ENCODE measurements around the gene SIGLEC8. TPM values are rescaled to one million over a fixed set of nuclear protein-coding genes. Genes with fewer than 3 reads are reported as not detected.
"Not testable (repeated sequence)": the region's sequence is repeated elsewhere in the genome, so short reads cannot be mapped to it uniquely, and the experiment has no call there.

Gene SIGLEC8
- total RNA-seq, 3 donors from 2014 or later, result 0.46 to 2.0 (median 1.5) TPM

DNA sequence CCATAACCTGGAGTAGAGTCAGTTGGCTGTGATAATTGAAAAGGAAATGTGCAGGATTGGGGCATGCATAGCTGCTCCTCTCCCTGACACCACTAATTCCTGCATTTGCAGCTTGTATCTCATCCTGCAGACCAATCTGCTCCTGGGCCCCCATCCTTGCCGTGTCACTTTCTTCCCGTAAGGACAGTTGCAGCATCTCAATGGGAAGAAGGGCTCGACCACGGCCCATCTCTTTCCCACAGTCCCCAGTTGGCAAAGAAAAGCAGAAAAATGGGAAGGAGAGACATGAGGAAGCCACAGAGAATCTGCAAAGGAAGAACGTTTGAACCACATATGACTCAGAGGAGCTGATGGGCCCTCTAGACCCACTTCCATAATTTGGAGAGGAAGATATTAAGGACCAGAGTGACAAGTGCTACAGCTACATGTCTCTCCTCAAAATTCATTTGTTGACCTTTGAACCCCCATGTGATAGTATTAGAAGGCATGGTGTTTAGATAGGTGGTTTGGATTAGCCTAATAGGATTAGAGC, 45.1 kb upstream of the SIGLEC8 start:
- Histone ChIP-seq H3K4me1 (ENCODE audit: low read depth) (no peaks in the 10 kb centered on the region), H3K4me3 (no peak overlapping the region), H3K9me3 (no peaks in the 10 kb centered on the region), H3K36me3 (ENCODE audit: low read depth) (no peaks in the 10 kb centered on the region)
- ATAC-seq (peak; percentile 27), DNase-seq (no peak)
- intact Hi-C loops (cut with DNase I, micrococcal nuclease), result no loop called here
- TF ChIP-seq, protein P1, sequence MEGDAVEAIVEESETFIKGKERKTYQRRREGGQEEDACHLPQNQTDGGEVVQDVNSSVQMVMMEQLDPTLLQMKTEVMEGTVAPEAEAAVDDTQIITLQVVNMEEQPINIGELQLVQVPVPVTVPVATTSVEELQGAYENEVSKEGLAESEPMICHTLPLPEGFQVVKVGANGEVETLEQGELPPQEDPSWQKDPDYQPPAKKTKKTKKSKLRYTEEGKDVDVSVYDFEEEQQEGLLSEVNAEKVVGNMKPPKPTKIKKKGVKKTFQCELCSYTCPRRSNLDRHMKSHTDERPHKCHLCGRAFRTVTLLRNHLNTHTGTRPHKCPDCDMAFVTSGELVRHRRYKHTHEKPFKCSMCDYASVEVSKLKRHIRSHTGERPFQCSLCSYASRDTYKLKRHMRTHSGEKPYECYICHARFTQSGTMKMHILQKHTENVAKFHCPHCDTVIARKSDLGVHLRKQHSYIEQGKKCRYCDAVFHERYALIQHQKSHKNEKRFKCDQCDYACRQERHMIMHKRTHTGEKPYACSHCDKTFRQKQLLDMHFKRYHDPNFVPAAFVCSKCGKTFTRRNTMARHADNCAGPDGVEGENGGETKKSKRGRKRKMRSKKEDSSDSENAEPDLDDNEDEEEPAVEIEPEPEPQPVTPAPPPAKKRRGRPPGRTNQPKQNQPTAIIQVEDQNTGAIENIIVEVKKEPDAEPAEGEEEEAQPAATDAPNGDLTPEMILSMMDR (IDR thresholded peaks at IDR 0.05), result no peak

DNA sequence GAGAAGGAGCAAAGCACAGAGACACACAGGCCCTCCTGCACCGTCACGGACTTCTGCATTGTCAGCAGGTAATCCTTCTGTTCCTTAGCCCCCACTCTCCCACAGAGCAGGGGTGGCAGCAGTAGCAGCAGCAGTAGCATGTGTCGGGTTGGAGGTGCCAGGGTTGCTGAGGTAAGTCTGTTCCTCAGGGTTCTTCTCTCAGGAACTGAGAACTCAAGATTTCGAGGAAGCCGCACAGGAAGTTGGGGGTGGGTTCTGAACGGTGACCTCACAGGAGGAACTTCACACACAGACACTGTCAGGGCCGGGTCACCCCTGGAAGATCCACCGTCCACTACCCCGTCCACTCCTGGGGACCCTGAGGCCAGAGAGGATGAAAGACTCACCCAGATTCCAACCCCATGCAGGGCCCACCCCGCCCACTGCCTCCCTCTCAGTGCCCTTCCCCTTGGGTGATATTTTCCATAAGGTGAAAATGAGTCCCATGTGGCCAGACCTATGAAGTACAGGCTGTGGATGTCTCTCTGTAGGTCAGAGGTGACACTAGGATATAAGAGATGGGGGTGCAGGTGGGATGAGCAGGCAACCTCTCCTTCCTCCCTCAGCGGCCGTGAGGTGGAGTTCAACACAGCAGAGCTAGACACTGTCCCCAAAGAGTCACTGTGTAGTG, 43.5 kb upstream of the SIGLEC8 start, which contains the start of gene SIGLEC12:
SIGLEC12 (minus strand) TSS at position 207 of the 670 bp plus-strand sequence; CDS start at position 140, 67 bp downstream.
- intact Hi-C loops (cut with DNase I, micrococcal nuclease), result no loop called here
- H3K4me3 ChIP-seq, result no peak within 1 kb of the TSS

DNA sequence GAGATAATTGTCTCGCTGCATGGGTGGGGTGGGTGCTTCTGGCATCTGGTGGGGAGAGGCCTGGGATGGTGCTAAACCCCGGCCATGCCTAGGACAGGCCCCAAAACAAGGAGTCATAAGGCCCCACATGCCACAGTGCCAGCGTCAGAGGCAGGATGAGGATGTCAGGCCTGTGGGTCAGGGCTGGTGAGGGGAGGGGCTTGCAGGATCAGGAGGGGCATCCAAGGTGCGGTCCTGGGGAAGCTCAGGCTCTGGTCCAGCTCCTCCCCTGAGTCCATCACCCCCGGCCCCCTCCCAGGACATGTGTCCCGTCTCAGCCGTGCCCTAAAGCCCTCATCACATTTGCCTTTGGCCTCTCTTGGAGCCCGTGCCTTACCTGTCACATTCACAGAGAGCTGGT, 42.7 kb upstream of the SIGLEC8 start:
- H3K36me3 ChIP-seq (ENCODE audit: low read depth); ATAC-seq; H3K9me3 ChIP-seq; H3K4me1 ChIP-seq (ENCODE audit: low read depth); H3K4me3 ChIP-seq; DNase-seq; intact Hi-C loops (cut with DNase I, micrococcal nuclease): not testable (repeated sequence)

More for the DNA sequence above, 43.5 kb upstream of the SIGLEC8 start, which contains the start of gene SIGLEC12:
- DNase-seq (peak in 1 of 3 donors; percentile 24), ATAC-seq (peak; percentile 53)
- TF ChIP-seq, protein P1 (IDR thresholded peaks at IDR 0.05), result no peak
- H3K36me3 ChIP-seq (ENCODE audit: low read depth), result no peaks in the 10 kb centered on the region
- H3K4me1 ChIP-seq (ENCODE audit: low read depth), result no peaks in the 10 kb centered on the region
- no peaks in the 10 kb centered on the region for H3K9me3 ChIP-seq

DNA sequence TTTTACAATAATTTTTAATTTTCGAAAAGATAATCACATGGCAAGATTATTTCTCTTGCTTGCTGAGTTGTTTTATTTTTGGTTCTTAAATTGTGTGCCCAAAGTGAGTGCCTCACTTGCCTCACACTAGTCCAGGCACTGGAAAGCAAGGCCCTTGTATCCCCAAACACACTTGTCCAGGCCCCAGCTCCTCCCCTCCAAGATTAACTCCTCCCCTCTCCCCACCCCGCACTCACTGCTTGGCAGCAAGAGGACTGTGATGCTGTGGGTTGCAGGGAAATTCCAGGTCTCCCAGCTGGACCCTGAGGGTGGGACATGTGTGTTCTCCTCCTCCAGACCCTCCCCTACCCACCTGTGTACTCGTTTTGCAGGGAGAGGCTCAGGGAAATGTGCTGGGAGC, 39.4 kb upstream of the SIGLEC8 start:
- TF ChIP-seq, protein P1 (IDR thresholded peaks at IDR 0.05), result no peak
- Histone ChIP-seq H3K36me3 (ENCODE audit: low read depth) (no peaks in the 10 kb centered on the region), H3K4me1 (ENCODE audit: low read depth) (no peaks in the 10 kb centered on the region), H3K9me3 (no peaks in the 10 kb centered on the region), H3K4me3 (no peak overlapping the region)
- intact Hi-C loops (cut with DNase I, micrococcal nuclease), result no loop called here
- no peak for DNase-seq
- no peak for ATAC-seq

- intact Hi-C loops (cut with DNase I, micrococcal nuclease), result no loop called here
- H3K36me3 ChIP-seq (ENCODE audit: low read depth), result no peaks in the 10 kb centered on the region
- DNase-seq, result no peak
- no peaks in the 10 kb centered on the region for H3K9me3 ChIP-seq
- H3K4me1 ChIP-seq (ENCODE audit: low read depth), result no peaks in the 10 kb centered on the region
- no peak overlapping the region for H3K4me3 ChIP-seq
- TF ChIP-seq, protein P1 (IDR thresholded peaks at IDR 0.05), result no peak
- no peak for ATAC-seq
Observed at GRCh38 chr19:51493776-51494175, 35.5 kb upstream of the SIGLEC8 start.

DNA sequence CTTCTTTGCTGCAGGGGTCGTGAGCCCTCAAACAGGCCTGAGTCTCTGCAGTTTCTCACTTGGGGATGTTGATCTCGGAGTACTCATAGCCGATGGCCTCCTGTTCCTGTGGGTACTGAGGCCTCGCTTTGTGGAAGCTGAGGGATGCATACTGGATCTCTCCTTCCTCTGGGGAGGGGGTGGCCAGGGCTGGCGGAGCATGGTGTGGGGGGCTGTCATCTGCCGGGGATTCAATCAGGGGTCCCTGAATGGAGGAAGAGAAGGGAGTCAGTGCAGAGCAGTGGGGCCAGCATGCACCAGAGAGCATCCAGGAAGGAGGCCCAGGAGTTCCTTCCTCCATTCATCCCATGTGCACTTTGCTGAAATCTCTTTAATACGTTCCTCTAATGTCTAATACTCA, 33.3 kb upstream of the SIGLEC8 start:
- TF ChIP-seq, protein P1 (IDR thresholded peaks at IDR 0.05), result no peak
- H3K36me3 ChIP-seq (ENCODE audit: low read depth), result no peaks in the 10 kb centered on the region
- no peaks in the 10 kb centered on the region for H3K9me3 ChIP-seq
- no peak overlapping the region for H3K4me3 ChIP-seq
- H3K4me1 ChIP-seq (ENCODE audit: low read depth), result no peaks in the 10 kb centered on the region
- intact Hi-C loops (cut with DNase I, micrococcal nuclease), result no loop called here
- DNase-seq (no peak), ATAC-seq (no peak)
